Activated CD4-positive, alpha-beta T cell treated with anti-CD3 and anti-CD28 coated beads, Interleukin-10, Interleukin-2, amounts not matched to agents 100 ng/mL and 50 ng/mL, durations not matched to agents 16 hours and 8 hours (primary cell): ENCODE measurements around the gene RAB24.
"Not testable (repeated sequence)": the region's sequence is repeated elsewhere in the genome, so short reads cannot be mapped to it uniquely, and the experiment has no call there.

ENCODE experiments used
- DNase-seq: peaks from one replicate; pipeline ENCODE4 v3.0.0-alpha.2; 2020

Gene RAB24

DNA sequence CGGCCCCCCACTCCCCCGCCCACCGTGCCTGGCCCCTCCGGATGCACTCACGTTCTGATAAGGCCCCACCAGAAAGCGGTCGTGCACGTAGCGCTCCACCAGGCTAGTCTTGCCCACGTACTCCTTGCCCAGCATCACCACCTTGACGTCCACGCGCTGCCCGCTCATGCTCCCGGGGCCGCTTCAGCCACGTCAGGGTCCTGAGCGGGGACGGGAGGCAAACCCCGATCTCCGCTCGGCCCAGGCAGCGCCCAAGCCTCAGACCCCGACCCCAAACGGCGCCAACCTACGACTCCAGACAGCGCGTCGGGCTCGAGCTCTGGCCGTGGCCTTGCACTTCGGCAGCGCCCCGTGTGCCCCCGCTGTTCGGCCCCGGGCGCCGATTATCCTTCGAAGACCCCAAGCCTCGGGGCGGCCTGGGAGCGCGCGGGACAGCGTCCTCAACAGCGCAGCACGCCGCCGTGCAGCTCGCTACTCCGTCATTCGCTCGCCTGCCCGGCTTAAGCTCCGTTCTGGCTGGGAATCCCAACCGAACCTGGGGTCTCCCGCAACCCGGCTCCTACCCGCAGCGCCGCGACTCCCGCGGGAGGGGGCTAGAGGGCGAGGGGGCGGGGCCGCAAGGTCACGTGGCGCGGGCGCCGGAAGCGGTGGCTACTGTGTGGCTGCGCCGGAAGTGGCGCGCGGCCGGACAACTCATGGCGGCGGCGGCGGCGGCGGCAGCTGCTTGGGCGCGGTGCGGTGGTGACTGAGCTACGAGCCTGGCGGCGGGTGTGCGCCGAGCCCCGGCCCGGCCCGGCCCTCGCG is at the start of gene RAB24, which contains the start of gene PRELID1:
Gene RAB24, minus strand, starts transcription at position 599 of the 804 bp plus-strand sequence. Its CDS starts 431 bp downstream, at position 168.
Gene PRELID1, plus strand, starts transcription at position 679 of the 804 bp plus-strand sequence. CDS start 187 bp downstream, outside the sequence.
- peak; percentile 92 for DNase-seq

DNA sequence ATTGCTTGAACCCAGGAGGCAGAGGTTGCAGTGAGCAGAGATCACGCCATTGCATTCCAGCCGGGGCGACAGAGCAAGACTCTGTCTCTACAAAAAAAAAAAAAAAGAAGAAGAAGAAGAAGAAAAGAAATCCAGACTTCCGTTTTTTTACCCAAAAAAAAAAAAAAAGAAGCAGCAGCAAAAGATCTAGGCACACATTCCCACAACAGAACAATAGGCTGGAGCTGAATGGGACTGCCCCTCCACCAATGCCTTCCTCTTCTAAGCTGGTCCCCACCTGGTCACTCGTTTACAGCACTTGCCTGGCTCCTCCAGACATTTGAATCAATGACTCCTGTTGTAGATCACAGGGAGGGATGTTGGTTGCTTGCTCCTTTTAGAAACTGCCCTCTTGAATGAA is 49.6 kb upstream of the RAB24 start:
- DNase-seq = no peak

DNA sequence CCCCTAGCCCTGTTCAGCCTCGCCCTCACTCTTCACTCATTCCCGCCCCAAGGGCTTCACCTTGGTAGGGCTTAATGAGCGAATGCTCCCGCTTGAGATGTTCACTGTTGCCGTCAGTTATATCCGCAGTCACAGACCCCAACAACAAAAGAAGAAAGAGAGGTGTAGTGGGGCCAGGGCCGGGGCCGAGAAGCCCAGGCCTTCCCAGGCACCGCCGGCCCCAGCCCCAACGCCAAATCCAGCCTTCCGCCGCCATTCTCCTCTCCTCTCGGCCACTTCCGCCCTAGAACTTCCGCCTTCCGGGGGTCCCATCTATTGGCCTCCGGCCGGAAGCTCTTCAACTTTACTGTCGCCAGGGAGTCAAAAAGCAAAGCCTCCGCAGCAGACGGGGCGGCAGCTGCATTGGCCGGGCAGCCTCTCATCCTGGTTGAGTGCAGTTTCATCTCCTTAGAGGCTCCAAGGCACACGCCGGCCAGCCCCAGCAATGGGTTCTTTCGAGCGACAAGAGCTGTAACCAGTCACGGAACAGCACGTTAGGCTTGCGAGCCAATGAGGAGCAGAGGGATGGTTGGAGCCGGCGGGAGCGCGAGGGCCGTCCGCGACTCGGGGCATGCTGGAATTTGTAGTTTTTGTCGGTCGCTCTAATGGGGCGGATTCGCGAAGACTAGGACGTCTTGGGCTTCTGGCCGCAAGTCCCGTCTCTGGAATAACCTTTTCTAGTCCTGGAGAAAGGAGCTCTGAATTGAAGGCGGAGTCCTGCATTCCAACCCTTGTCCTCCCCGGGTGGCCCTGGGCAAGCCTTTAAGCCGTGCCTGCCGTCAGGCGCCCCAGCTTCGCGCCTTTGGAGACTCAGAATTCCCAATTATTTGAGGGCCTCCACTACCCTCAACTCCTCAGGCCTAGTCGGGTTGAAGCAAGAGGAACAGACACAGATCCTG is 48.1 kb upstream of the RAB24 start, which contains the start of gene LMAN2:
Gene LMAN2, minus strand, starts transcription at position 277 of the 938 bp plus-strand sequence. Its CDS starts 21 bp downstream, at position 256.
- DNase-seq = peak; percentile 96

DNA sequence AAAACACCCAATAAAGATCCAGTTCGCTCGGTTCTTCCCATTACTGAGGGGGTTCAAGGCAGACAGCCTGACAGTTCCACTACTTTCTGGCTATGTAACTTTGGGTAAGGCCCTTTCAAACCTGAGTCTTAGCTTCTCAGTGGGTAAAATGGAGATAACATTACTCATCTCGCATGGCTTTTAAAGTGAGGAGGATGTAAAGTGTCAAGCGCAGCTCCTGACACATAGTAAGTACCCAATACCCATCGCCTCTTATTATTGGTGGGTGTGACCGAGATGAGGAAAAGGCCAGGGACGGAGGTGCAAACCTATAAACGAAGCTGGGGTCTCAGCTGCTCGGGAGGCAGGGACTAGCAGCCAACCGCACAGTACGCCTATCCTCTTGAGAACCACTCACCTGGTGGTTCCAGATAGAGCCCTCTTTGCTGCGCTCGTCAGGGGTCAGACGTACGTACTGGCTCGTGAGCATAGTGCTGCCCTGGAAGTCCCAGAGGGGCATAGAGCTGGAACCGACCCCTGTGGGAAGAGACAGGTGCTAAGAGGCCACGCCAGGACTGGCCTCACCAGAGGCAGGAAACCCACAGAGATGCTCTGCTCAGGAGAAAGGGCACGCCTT is 47.4 kb upstream of the RAB24 start:
- DNase-seq = no peak

- DNase-seq = no peak
These were observed 46.2 kb upstream of the RAB24 start for GRCh38 chr5:177349762-177350161.

GRCh38 chr5:177349362-177349647 is 45.8 kb upstream of the RAB24 start:
- no peak for DNase-seq

DNA sequence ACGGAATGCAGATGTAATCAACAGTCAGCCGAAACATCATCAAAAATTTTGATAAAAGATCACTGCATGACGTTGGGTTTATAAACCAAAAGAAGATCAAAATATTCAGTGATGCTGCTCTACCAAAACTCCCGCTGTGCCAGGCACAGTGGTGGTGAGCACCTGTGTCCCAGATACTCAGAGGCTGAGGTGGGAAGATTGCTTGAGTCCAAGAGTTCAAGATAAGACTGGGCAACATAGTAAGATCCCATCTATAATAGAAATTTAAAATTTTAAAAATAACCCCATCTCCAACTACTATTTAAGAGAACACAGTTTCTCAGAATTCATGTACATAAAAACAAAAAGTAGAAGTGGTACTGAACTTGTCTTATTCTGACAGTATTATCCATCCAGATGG is 44.2 kb upstream of the RAB24 start:
- no peak for DNase-seq

DNA sequence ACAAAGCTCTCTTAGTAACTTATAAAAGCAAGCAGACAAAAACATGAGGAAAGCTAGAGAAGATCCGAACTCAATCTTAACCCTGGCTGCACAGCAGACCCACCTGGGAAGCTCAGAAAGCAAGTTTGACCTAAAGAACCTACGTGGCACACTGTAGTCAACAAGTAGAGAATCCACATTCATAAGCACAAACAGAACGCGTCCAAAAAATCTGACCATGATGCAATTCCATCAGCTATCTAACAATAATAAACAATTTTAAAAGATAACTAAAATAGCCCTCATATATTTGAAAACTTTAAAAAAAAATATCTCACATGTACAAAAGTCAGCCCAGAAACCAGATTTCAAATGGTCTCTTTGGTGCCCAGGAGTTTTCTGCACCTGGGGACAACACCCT is 43.3 kb upstream of the RAB24 start:
- no peak for DNase-seq

DNA sequence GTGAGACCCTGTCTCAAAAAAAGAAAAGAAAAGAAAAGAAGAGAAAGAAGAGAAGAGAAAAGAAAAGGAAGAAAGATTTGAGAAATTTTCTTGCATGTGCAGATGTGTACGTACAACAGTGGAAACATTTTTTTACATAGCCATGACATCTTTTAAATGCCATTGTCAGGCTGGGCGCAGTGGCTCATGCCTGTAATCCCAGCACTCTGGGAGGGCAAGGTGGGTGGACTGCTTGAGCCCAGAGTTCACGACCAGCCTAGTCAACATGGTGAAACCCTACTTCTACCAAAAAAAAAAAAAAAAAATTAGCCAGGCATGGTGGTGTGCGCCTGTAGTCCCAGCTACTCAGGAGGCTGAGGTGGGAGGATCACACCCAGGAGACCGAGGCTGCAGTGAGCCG is 41.4 kb upstream of the RAB24 start:
- DNase-seq = no peak

DNA sequence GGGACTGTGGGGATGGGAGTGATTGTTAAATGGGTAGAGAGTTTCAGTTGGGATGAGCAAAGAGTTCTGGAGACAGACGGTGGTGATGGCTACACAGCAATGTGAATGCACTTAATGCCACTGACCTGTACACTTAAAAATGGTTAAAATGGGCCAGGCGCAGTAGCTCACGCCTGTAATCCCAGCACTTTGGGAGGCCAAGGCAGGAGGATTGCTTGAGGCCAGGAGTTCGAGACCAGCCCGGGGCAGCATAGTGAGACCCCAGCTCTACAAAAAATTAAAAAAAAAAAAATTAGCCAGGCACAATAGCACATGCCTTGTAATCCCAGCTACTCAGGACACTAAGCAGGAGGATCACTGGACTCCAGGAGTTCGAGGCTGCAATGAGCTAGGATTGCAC is 40.3 kb upstream of the RAB24 start:
- no peak for DNase-seq

DNA sequence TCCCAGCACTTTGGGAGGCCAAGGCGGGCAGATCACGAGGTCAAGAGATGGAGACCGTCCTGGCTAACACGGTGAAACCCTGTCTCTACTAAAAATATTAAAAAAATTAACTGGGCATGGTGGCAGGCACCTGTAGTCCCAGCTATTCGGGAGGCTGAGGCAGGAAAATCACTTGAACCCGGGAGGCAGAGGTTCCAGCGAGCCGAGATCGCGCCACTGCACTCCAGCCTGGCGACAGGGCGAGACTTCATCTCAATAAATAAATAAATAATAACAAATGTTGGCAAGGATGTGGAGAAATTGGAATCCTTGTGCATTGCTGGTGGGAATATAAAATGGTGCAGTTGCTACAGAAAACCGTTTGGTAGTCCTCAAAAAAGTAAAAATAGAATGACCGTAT is 39.5 kb upstream of the RAB24 start:
- DNase-seq = not testable (repeated sequence)

DNA sequence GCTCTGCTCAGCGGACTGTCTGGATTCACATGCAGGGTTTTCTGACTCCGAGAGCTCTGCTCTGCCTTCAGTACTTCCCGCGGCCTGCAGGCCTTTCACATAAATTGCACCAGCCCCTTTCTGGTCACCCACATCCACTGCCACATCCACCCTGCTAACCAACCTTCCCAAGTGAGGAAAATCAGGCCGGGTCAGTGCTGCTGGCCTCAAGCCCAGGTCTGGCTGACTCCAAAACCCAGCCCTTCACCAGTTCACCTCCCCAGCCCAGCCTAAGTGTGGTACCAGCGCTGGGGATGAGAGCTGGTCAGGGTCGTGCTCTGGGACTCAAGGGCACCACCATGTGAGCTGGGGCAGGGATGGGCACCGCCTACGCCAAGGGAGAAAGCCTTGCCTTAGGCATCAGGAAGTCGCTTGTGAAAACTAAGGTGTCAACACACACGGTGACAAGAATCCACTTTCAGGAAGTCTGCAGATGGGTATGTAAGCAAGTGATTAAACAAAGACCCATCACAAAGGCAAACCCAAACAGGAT is 35.7 kb upstream of the RAB24 start:
- no peak for DNase-seq

- no peak for DNase-seq
These were observed 35.0 kb upstream of the RAB24 start for GRCh38 chr5:177338251-177339106.

GRCh38 chr5:177336603-177337494 is 33.3 kb upstream of the RAB24 start:
- DNase-seq = no peak

- DNase-seq = peak; percentile 58
These were observed 32.6 kb upstream of the RAB24 start for GRCh38 chr5:177336112-177336511.

GRCh38 chr5:177335701-177336065 is 32.2 kb upstream of the RAB24 start:
- DNase-seq = no peak

GRCh38 chr5:177334781-177335700 is 31.5 kb upstream of the RAB24 start:
- no peak for DNase-seq

- no peak for DNase-seq
These were observed 30.6 kb upstream of the RAB24 start for GRCh38 chr5:177334155-177334551.

- no peak for DNase-seq
These were observed 30.1 kb upstream of the RAB24 start for GRCh38 chr5:177333420-177334154.
